Testis (tissue), 2 donors: ENCODE data around the gene CCL17.
"Not testable (repeated sequence)": the region's sequence is repeated elsewhere in the genome, so short reads cannot be mapped to it uniquely, and the experiment has no call there.

Experiments
- CTCF ChIP-seq, 3 experiments: fragments of 450-650 bp in 2 of 3; fragments of 200-600 bp in 1 of 3; sonication (generic) in 1 of 3; IDR thresholded peaks; one replicate each; pipeline ENCODE4 v1.5.1; 2016 to 2019; ENCODE audit warnings: antibody characterized with exemption in 3 of 3, mild to moderate bottlenecking in 2 of 3, moderate library complexity in 1 of 3
- POLR2A ChIP-seq: fragments of 450-650 bp; IDR thresholded peaks from one replicate; pipeline ENCODE4 v1.6.1; 2017; ENCODE audit warnings: antibody characterized with exemption, mild to moderate bottlenecking, moderate library complexity

- not testable (repeated sequence) for TF ChIP-seq CTCF (IDR thresholded peaks at IDR 0.05); POLR2A
Measured at GRCh38 chr16:57397493-57397892, 7.1 kb upstream of the CCL17 start.
